NCI-H526 treated with DMSO at 0.1 percent for 48 hours (cell line): ENCODE results near the gene PPM1H.

Experiments used
- DNase-seq: peaks from one replicate; lab custom pipeline; 2025; lab: John Stamatoyannopoulos, UW

PPM1H gene

GRCh38 chr12:62649412-62650138 is 285.4 kb downstream of the PPM1H start:
- no peak for DNase-seq

DNA sequence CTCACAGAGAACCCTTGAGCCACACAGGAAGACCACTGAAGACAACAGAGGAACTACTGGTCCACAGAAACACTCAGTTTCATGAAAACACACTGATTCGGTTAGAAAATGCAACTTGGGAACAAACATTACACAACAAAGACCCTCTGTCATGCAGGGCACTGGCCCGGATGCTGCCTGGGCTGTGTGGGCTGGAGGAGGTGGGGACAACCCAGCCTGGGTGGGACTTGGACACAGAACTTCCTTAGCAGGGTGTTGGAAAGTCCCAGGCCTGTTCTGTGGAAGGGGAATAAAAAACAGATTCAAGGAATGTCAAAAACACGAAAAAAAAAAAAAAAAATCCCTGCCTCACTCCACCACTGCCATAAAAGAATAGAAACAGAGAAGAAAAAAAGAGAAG is 287.4 kb downstream of the PPM1H start:
- DNase-seq, result no peak

- no peak for DNase-seq
Measured at GRCh38 chr12:62646566-62646965, 288.4 kb downstream of the PPM1H start.

GRCh38 chr12:62643486-62643885 is 291.5 kb downstream of the PPM1H start:
- no peak for DNase-seq

- no peak for DNase-seq
Measured at GRCh38 chr12:62642486-62642885, 292.5 kb downstream of the PPM1H start.

DNA sequence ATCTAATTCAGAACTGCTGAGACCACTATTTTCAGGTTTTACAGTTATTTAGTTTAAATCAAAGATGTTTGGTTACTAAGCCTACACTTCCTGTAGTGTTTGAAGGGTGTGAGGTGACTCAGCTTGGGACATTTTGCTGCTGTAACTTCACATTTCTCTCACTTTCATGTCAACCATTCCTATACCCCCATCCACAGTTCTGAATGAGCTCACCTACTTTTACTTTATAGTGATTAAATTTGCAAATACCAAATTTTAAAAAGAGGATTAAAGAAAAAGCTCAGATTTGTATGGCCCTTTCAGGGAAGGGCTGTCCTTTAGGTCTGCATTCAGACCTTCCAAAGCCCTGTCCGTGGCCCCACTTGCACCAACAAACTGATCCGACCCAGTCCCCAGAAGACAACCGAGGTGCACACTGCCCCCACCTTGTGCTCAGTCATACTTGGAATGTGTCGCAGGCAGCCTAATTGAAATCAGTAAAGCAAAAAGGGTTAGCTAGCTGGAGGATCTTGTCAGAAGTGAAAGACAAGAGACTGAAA is 294.0 kb downstream of the PPM1H start:
- no peak for DNase-seq

GRCh38 chr12:62637679-62638078 is 297.3 kb downstream of the PPM1H start:
- no peak for DNase-seq

GRCh38 chr12:62635649-62636048 is 299.3 kb downstream of the PPM1H start:
- no peak for DNase-seq

DNA sequence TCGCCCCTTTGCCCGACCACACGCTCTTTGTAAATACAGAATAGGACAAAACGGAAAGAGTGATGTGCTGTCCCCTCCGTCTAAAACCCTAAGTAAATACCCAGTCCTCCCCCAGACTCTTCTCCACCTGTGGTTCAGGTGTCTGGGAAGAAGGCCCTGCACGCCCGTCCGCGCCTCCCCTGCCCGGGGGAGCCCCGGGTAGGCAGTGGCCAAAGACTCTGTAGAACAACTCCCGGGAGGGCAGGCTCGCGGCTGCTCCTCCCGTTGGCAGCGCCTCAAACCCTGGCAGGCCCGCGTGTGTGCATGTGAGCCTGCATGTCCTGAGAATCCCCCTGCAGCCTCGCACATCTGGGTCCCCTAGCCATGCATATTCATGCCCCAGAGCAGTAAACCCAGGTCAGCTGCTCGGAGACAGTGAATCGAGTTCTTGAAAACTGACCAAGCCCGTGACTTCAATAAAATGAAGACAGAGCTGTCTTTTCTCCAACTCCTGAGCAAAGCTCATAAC is 302.5 kb downstream of the PPM1H start:
- DNase-seq, result no peak

GRCh38 chr12:62631471-62632410 is 303.2 kb downstream of the PPM1H start:
- no peak for DNase-seq

- no peak for DNase-seq
Measured at GRCh38 chr12:62629971-62630739, 304.8 kb downstream of the PPM1H start.

DNA sequence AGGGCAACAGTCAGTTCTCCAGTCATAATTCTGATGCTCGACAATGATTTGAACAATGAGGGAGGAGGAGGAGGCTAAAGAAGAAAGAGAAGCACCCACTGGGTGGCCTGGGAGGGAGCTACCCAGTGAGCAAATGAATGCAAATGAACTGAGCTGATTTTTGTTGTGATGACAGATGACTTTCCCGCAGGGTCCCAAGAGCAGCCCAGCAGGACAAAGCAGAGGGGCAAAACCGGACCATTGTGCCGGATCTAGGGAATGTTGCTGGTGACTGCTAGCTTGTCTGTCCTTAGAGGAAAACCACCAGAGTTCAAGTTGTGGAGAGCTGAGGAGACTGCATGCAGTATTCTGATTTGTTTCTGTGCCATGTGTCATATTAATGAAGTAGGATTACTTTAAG is 305.5 kb downstream of the PPM1H start:
- no peak for DNase-seq

- no peak for DNase-seq
Measured at GRCh38 chr12:62627181-62627580, 307.8 kb downstream of the PPM1H start.

- no peak for DNase-seq
Measured at GRCh38 chr12:62625228-62625627, 309.7 kb downstream of the PPM1H start.

GRCh38 chr12:62622177-62622576 is 312.8 kb downstream of the PPM1H start:
- DNase-seq, result no peak

GRCh38 chr12:62621101-62621638 is 313.8 kb downstream of the PPM1H start:
- peak; percentile 71 for DNase-seq

- DNase-seq, result no peak
Measured at GRCh38 chr12:62618930-62619329, 316.0 kb downstream of the PPM1H start.

DNA sequence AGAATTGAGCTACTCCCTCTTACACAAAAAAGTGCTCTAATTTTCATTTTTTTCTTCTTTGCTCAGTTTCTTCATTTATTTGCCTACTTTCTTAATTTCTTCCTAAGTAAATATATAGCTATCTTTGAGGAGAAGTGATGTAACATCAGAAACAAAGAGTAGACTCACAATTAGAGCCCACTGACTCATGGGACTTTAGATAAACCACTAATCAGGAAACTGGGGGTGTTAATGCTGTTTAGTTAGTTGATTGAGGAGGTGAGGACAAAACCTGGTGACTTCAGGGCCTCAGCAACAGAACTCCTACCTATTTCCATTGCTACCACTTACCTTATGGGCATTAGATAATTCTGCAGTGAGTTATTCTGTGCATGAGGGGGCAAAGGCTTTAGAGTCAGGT is 316.6 kb downstream of the PPM1H start:
- DNase-seq, result no peak

GRCh38 chr12:62613081-62613480 is 321.9 kb downstream of the PPM1H start:
- no peak for DNase-seq

GRCh38 chr12:62606654-62607053 is 328.3 kb downstream of the PPM1H start:
- DNase-seq, result no peak

- DNase-seq, result no peak
Measured at GRCh38 chr12:62605981-62606380, 329.0 kb downstream of the PPM1H start.

- DNase-seq, result no peak
Measured at GRCh38 chr12:62604871-62605270, 330.1 kb downstream of the PPM1H start.
